ENCODE measurements around the gene PDPK1.
"Not testable (repeated sequence)": the region's sequence is repeated elsewhere in the genome, so short reads cannot be mapped to it uniquely, and the experiment has no call there.

DNA sequence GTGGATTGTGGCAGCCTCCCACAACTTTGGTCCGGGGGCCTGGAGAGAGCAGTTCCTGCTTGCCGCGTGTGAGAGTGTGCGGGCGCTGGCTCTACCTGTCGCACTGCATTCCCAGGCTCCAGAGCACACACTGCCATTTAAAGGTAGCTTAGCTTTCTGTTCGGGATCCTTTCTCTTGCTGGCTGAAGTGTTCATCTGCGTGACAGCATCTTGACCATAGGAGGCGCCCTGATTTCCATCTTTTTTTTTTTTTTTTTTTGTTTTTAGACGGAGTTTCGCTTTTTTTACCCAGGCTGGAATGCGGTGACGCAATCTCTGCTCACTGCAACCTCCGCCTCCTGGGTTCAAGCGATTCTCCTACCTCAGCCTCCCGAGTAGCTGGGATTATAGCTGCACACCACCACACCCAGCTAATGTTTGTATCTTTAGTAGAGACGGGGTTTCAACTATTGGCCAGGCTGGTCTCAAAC is 13.6 kb downstream of the PDPK1 start:
- TF ChIP-seq, protein P1, sequence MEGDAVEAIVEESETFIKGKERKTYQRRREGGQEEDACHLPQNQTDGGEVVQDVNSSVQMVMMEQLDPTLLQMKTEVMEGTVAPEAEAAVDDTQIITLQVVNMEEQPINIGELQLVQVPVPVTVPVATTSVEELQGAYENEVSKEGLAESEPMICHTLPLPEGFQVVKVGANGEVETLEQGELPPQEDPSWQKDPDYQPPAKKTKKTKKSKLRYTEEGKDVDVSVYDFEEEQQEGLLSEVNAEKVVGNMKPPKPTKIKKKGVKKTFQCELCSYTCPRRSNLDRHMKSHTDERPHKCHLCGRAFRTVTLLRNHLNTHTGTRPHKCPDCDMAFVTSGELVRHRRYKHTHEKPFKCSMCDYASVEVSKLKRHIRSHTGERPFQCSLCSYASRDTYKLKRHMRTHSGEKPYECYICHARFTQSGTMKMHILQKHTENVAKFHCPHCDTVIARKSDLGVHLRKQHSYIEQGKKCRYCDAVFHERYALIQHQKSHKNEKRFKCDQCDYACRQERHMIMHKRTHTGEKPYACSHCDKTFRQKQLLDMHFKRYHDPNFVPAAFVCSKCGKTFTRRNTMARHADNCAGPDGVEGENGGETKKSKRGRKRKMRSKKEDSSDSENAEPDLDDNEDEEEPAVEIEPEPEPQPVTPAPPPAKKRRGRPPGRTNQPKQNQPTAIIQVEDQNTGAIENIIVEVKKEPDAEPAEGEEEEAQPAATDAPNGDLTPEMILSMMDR (IDR thresholded peaks at IDR 0.05; ENCODE audit: low read depth, low read length, poor library complexity, severe bottlenecking), result not testable (repeated sequence)
- not testable (repeated sequence) for TF ChIP-seq EZH2phosphoT487 (IDR thresholded peaks at IDR 0.05; ENCODE audit: borderline replicate concordance, low read length)
